HCT116 (cell line): ENCODE measurements around the gene IL9. TPM values are rescaled to one million over a fixed set of nuclear protein-coding genes. Genes with fewer than 3 reads are reported as not detected.

ENCODE experiments used
- ATAC-seq: fragments of 200-7000 bp; cut with Tn5 transposase; 2 replicates; pipeline ENCODE4 v1.9.1; 2020; ENCODE audit warnings: mild to moderate bottlenecking, moderate library complexity
- BruUV-seq: library from RNA; stranded (reverse); fragments of 400-500 nt; replicated peaks from 2 replicates; lab custom pipeline; 2021; lab: Mats Ljungman, UMichigan
- CTCF ChIA-PET: fragments of 300-600 bp; sonication (Branson Sonifier 250); formaldehyde crosslinking; loops from one replicate; lab custom pipeline; 2021; ENCODE audit warnings: antibody characterized with exemption; lab: Charles Lee
- POLR2A ChIA-PET: fragments of 300-600, 350-600 bp; sonication (Branson Sonifier 250); formaldehyde crosslinking; loops from one replicate; lab custom pipeline; 2021; ENCODE audit warnings: antibody characterized with exemption; lab: Charles Lee
- RAD21 ChIA-PET, 2 experiments: fragments of 300-600 bp; sonication (Branson Sonifier 250); formaldehyde crosslinking; loops; one replicate each; lab custom pipeline; 2023; ENCODE audit warnings: low total read pairs in 2 of 2; ENCODE audit not compliant: uncharacterized antibody in 2 of 2, unreplicated experiment in 2 of 2, low non-redundant PET in 1 of 2; lab: Charles Lee
- DNase-seq: peaks from one replicate; pipeline ENCODE4 v3.0.0-alpha.2; 2010; ENCODE audit warnings: low read depth, low spot score
- H2AFZ ChIP-seq: fragments of 200-600 bp; shearing (Covaris generic), sonication (generic); 2 replicates; pipeline ENCODE4 v1.6.1; 2017; ENCODE audit warnings: low read depth, mixed run types, mixed read lengths, antibody characterized with exemption, low read length; ENCODE audit not compliant: poor library complexity, severe bottlenecking
- H3K27ac ChIP-seq: 2 replicates; pipeline ENCODE4 v1.5.1; 2012; ENCODE audit warnings: low read depth, low read length
- H3K27me3 ChIP-seq: fragments of 200-600 bp; sonication (generic); 2 replicates; pipeline ENCODE4 v1.6.1; 2016; ENCODE audit warnings: mixed run types, low read length, mixed read lengths; ENCODE audit not compliant: insufficient read depth
- H3K36me3 ChIP-seq, 2 experiments: fragments of 200-500 bp in 1 of 2; fragments of 200-600 bp in 1 of 2; sonication (Bioruptor generic) in 1 of 2; sonication (generic) in 1 of 2; 2 replicates each; pipeline versions ENCODE4 v1.5.1 to v1.6.1; 2014 to 2016; ENCODE audit warnings: low read length in 2 of 2, inconsistent platforms in 1 of 2, mixed read lengths in 1 of 2, mixed run types in 1 of 2; ENCODE audit not compliant: insufficient read depth in 2 of 2, control insufficient read depth in 1 of 2
- H3K4me1 ChIP-seq, 2 experiments: fragments of 200-600 bp in 1 of 2; sonication (generic) in 1 of 2; 2 replicates each; pipeline versions ENCODE4 v1.5.1 to v1.6.1; 2012 to 2017; ENCODE audit warnings: low read length in 2 of 2, inconsistent platforms in 1 of 2, mild to moderate bottlenecking in 1 of 2, mixed read lengths in 1 of 2, mixed run types in 1 of 2, moderate library complexity in 1 of 2; ENCODE audit not compliant: insufficient read depth in 2 of 2, control insufficient read depth in 1 of 2
- H3K4me2 ChIP-seq: fragments of 200-600 bp; sonication (generic); 2 replicates; pipeline ENCODE4 v1.6.1; 2017; ENCODE audit warnings: mixed run types, low read length, mixed read lengths
- H3K4me3 ChIP-seq, 2 experiments: fragments of 200-600 bp in 1 of 2; sonication (generic) in 1 of 2; replicated peaks in 1 of 2; 2 replicates each; pipeline ENCODE4 v1.5.1; 2011 to 2016; ENCODE audit warnings: low read length in 2 of 2, control low read depth in 1 of 2, low read depth in 1 of 2, mild to moderate bottlenecking in 1 of 2, mixed read lengths in 1 of 2, mixed run types in 1 of 2
- H3K79me2 ChIP-seq: fragments of 200-600 bp; sonication (generic); 2 replicates; pipeline ENCODE4 v1.6.1; 2017; ENCODE audit warnings: mild to moderate bottlenecking, mixed run types, low read length, moderate library complexity, mixed read lengths; ENCODE audit not compliant: insufficient read depth
- H3K9ac ChIP-seq: fragments of 200-600 bp; sonication (generic); 2 replicates; pipeline ENCODE4 v1.6.1; 2016; ENCODE audit warnings: low read length, mixed read lengths
- H3K9me2 ChIP-seq: fragments of 200-600 bp; sonication (generic), shearing (Covaris generic); 2 replicates; pipeline ENCODE4 v1.6.1; 2017; ENCODE audit warnings: mixed run types, mild to moderate bottlenecking, moderate library complexity; ENCODE audit not compliant: insufficient read depth
- H3K9me3 ChIP-seq, 2 experiments: fragments of 200-500 bp in 1 of 2; fragments of 200-600 bp in 1 of 2; sonication (Bioruptor generic) in 1 of 2; sonication (generic) in 1 of 2; 2 replicates each; pipeline ENCODE4 v1.6.1; 2014 to 2017; ENCODE audit warnings: low read length in 2 of 2, mixed read lengths in 2 of 2, inconsistent platforms in 1 of 2, low read depth in 1 of 2, mild to moderate bottlenecking in 1 of 2, mixed run types in 1 of 2, moderate library complexity in 1 of 2; ENCODE audit not compliant: control insufficient read depth in 1 of 2, insufficient read depth in 1 of 2
- H4K20me1 ChIP-seq: fragments of 200-600 bp; sonication (generic), shearing (Covaris generic); 2 replicates; pipeline ENCODE4 v1.6.1; 2017; ENCODE audit warnings: mixed run types, mild to moderate bottlenecking, moderate library complexity; ENCODE audit not compliant: insufficient read depth
- CBX3 ChIP-seq: IDR thresholded peaks from 2 replicates; pipeline ENCODE4 v1.6.1; 2012; ENCODE audit warnings: low read depth
- CEBPB ChIP-seq: IDR thresholded peaks from 2 replicates; pipeline ENCODE4 v1.6.1; 2012; ENCODE audit warnings: low read depth
- EZH2 ChIP-seq: fragments of 200-600 bp; sonication (generic); IDR thresholded peaks from 2 replicates; pipeline ENCODE4 v1.6.1; 2017; ENCODE audit warnings: antibody characterized with exemption, mixed run types
- FOSL1 ChIP-seq: IDR thresholded peaks from 2 replicates; pipeline ENCODE4 v1.6.1; 2012; ENCODE audit warnings: low read depth
- SRF ChIP-seq: IDR thresholded peaks from 2 replicates; pipeline ENCODE4 v1.6.1; 2012; ENCODE audit warnings: low read depth
- ZFX ChIP-seq: fragments of 450-650 bp; IDR thresholded peaks from 2 replicates; pipeline ENCODE4 v1.6.1; 2017
- intact Hi-C: fragments of 100-400 bp; cut with micrococcal nuclease; formaldehyde crosslinking; loops from 2 replicates; pipeline ENCODE4 v1.10.0; 2022
- total RNA-seq: library from RNA; stranded (reverse); gene quantifications from one replicate; pipeline ENCODE4 v1.2.1, GENCODE V29; 2021; ENCODE audit not compliant: unreplicated experiment
- TF ChIP-seq, protein P1 (sequence below): IDR thresholded peaks from 2 replicates; pipeline ENCODE4 v1.6.1; 2012; ENCODE audit warnings: low read depth
- TF ChIP-seq, protein P2 (sequence below): IDR thresholded peaks from 2 replicates; pipeline ENCODE4 v1.6.1; 2012

IL9 gene
- total RNA-seq, 1 experiment from 2014 or later = not detected

DNA sequence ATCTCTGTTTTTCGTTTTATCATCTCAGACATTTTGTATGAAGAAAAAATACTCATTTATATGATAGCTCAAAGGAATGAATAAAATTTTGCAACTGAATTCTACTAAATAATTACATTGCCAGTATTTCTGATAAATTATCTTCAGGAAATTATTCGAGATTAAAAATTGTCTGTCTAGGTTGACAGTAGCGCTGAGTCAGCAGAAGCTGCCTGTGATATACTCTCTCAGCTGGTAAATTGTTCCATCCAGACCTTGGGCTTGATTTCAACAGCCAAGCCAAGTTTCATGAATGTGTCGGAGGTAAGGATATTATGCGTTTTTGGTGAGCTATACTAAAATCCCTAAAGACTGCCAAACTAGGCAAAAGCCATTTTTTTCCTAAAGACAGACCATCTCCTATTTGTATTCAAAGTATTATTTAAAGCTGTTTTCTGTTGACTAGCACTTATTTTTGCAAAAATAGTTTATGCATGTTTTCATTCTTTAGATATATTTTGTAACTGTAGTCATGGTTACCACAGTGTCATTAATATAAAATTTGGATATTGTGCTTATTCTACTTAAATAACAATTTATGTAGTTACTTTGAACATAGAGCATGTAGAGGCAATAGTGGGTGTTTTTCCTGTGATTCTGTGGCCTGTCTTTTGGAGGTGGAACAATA, 41.7 kb upstream of the IL9 start:
- H4K20me1 ChIP-seq = no peaks in the 10 kb centered on the region
- CTCF ChIA-PET = interaction anchor here (1.1 to 1.4 kb wide), 2 partner anchors 120 to 144 kb away, joined by 3 to 4 read pairs; no protein-coding TSS in a partner anchor
- no TSS peak for BruUV-seq

More for the DNA sequence above, 41.7 kb upstream of the IL9 start:
- Histone ChIP-seq H3K9ac (no peak overlapping the region), H2AFZ (no peak overlapping the region), H3K4me3 (no peak overlapping the region), H3K79me2 (no peaks in the 10 kb centered on the region), H3K4me2 (no peak overlapping the region), H3K27ac (no peak overlapping the region), H3K27me3 (peaks cover 61% of the 10 kb centered on the region), H3K9me3 (no peaks in the 10 kb centered on the region), H3K36me3 (no peaks in the 10 kb centered on the region), H3K9me2 (no peaks in the 10 kb centered on the region), H3K4me1 (no peaks in the 10 kb centered on the region)
- RAD21 ChIA-PET = no interaction called here
- DNase-seq (no peak), ATAC-seq (no peak)
- POLR2A ChIA-PET = no interaction called here
- no peak for TF ChIP-seq CEBPB
- no peak for TF ChIP-seq SRF
- no peak for TF ChIP-seq FOSL1
- TF ChIP-seq EZH2 = no peak
- no peak for TF ChIP-seq ZFX
- TF ChIP-seq, protein P1, sequence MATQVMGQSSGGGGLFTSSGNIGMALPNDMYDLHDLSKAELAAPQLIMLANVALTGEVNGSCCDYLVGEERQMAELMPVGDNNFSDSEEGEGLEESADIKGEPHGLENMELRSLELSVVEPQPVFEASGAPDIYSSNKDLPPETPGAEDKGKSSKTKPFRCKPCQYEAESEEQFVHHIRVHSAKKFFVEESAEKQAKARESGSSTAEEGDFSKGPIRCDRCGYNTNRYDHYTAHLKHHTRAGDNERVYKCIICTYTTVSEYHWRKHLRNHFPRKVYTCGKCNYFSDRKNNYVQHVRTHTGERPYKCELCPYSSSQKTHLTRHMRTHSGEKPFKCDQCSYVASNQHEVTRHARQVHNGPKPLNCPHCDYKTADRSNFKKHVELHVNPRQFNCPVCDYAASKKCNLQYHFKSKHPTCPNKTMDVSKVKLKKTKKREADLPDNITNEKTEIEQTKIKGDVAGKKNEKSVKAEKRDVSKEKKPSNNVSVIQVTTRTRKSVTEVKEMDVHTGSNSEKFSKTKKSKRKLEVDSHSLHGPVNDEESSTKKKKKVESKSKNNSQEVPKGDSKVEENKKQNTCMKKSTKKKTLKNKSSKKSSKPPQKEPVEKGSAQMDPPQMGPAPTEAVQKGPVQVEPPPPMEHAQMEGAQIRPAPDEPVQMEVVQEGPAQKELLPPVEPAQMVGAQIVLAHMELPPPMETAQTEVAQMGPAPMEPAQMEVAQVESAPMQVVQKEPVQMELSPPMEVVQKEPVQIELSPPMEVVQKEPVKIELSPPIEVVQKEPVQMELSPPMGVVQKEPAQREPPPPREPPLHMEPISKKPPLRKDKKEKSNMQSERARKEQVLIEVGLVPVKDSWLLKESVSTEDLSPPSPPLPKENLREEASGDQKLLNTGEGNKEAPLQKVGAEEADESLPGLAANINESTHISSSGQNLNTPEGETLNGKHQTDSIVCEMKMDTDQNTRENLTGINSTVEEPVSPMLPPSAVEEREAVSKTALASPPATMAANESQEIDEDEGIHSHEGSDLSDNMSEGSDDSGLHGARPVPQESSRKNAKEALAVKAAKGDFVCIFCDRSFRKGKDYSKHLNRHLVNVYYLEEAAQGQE = no peak
- TF ChIP-seq, protein P2, sequence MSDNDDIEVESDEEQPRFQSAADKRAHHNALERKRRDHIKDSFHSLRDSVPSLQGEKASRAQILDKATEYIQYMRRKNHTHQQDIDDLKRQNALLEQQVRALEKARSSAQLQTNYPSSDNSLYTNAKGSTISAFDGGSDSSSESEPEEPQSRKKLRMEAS = no peak
- no peak for TF ChIP-seq CBX3
- intact Hi-C loops = loop anchor here (5.0 kb wide), 1 partner anchor 35 kb away; no protein-coding TSS in a partner anchor
